ENCODE data around the gene ACSM6. TPM values are rescaled to one million over a fixed set of nuclear protein-coding genes. Genes with fewer than 3 reads are reported as not detected.
A peak's percentile ranks its signal among the peaks of the same experiment; 100 is the strongest.

The ACSM6 gene
- total RNA-seq, 2 donors from 2014 or later, result not detected

GRCh38 chr10:95276367-95277200, 82.5 kb downstream of the ACSM6 start:
- DNase-seq (ENCODE audit: low spot score), result no peak
- Histone ChIP-seq H3K36me3 (no peaks in the 10 kb centered on the region), H3K9me3 (no peaks in the 10 kb centered on the region), H3K4me1 (ENCODE audit: control insufficient read depth in 1 of 2, low read depth in 2 of 2) (peaks cover 58 to 91% of the 10 kb centered on the region in 2 donors), H3K27me3 (replicated peaks; ENCODE audit: insufficient read depth) (no peaks in the 10 kb centered on the region), H3K27ac (peak overlapping the region; percentile 84 to 86), H3K4me3 (no peak overlapping the region)
- no peak for ATAC-seq (ENCODE audit: insufficient number of reproducible peaks, low FRiP score, low read depth)
- TF ChIP-seq, protein P1, sequence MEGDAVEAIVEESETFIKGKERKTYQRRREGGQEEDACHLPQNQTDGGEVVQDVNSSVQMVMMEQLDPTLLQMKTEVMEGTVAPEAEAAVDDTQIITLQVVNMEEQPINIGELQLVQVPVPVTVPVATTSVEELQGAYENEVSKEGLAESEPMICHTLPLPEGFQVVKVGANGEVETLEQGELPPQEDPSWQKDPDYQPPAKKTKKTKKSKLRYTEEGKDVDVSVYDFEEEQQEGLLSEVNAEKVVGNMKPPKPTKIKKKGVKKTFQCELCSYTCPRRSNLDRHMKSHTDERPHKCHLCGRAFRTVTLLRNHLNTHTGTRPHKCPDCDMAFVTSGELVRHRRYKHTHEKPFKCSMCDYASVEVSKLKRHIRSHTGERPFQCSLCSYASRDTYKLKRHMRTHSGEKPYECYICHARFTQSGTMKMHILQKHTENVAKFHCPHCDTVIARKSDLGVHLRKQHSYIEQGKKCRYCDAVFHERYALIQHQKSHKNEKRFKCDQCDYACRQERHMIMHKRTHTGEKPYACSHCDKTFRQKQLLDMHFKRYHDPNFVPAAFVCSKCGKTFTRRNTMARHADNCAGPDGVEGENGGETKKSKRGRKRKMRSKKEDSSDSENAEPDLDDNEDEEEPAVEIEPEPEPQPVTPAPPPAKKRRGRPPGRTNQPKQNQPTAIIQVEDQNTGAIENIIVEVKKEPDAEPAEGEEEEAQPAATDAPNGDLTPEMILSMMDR (IDR thresholded peaks at IDR 0.05), result no peak

- H3K36me3 ChIP-seq, result no peaks in the 10 kb centered on the region
- TF ChIP-seq, protein P1 (IDR thresholded peaks at IDR 0.05), result no peak
- peak overlapping the region; percentile 9 to 84 for H3K27ac ChIP-seq
- H3K4me1 ChIP-seq (ENCODE audit: control insufficient read depth in 1 of 2, low read depth in 2 of 2), result peaks cover 58 to 94% of the 10 kb centered on the region in 2 donors
- no peaks in the 10 kb centered on the region for H3K9me3 ChIP-seq
- H3K4me3 ChIP-seq, result no peak overlapping the region
- DNase-seq (ENCODE audit: low spot score), result no peak
- no peaks in the 10 kb centered on the region for H3K27me3 ChIP-seq (replicated peaks; ENCODE audit: insufficient read depth)
- ATAC-seq (ENCODE audit: insufficient number of reproducible peaks, low FRiP score, low read depth), result no peak
Measured at GRCh38 chr10:95277201-95277570, 83.1 kb downstream of the ACSM6 start.

- ATAC-seq (ENCODE audit: insufficient number of reproducible peaks, low FRiP score, low read depth) (no peak), DNase-seq (ENCODE audit: low spot score) (no peak)
- H3K4me1 ChIP-seq (ENCODE audit: control insufficient read depth in 1 of 2, low read depth in 2 of 2), result peaks cover 58 to 96% of the 10 kb centered on the region in 2 donors
- peak overlapping the region; percentile 62 to 84 for H3K27ac ChIP-seq
- no peaks in the 10 kb centered on the region for H3K27me3 ChIP-seq (replicated peaks; ENCODE audit: insufficient read depth)
- H3K4me3 ChIP-seq, result no peak overlapping the region
- no peaks in the 10 kb centered on the region for H3K36me3 ChIP-seq
- H3K9me3 ChIP-seq, result no peaks in the 10 kb centered on the region
- TF ChIP-seq, protein P1 (IDR thresholded peaks at IDR 0.05), result no peak
Measured at GRCh38 chr10:95277614-95278013, 83.6 kb downstream of the ACSM6 start.

Other genes starting within 250 kb of the ACSM6 start
- gene CYP2C8, start 124.7 kb upstream of the ACSM6 start, total RNA-seq, result not detected
- gene PDLIM1, start 96.8 kb downstream of the ACSM6 start, total RNA-seq, result 100 to 1,000 TPM; 109 to 140 TPM